ENCODE measurements around the gene SLC2A3. TPM values are rescaled to one million over a fixed set of nuclear protein-coding genes. Genes with fewer than 3 reads are reported as not detected.
"Not testable (repeated sequence)": the region's sequence is repeated elsewhere in the genome, so short reads cannot be mapped to it uniquely, and the experiment has no call there.

The SLC2A3 gene
- total RNA-seq, 1 experiment from 2014 or later, result 717 TPM

- ATAC-seq (no peak), DNase-seq (ENCODE audit: low spot score) (no peak)
- Mint-ChIP-seq H3K4me3 (no peak overlapping the region), H3K9me3 (no peaks in the 10 kb centered on the region), H3K27me3 (ENCODE audit: low read depth) (no peaks in the 10 kb centered on the region), H3K36me3 (peaks cover 48% of the 10 kb centered on the region), H3K4me1 (peaks cover 59% of the 10 kb centered on the region), H3K27ac (peak overlapping the region; percentile 97)
- TF ChIP-seq NR3C1 (CRISPR knock-in tag; conservative IDR thresholded peaks at IDR 0.05; ENCODE audit: low read depth), result no peak
- TF ChIP-seq ZNF671 (CRISPR knock-in tag; IDR thresholded peaks at IDR 0.05), result no peak
- no peak for TF ChIP-seq FOXP1 (CRISPR knock-in tag; IDR thresholded peaks at IDR 0.05; ENCODE audit: borderline replicate concordance)
- no peak for TF ChIP-seq TEAD1 (CRISPR knock-in tag; IDR thresholded peaks at IDR 0.05)
- no peak for TF ChIP-seq ZNF281 (CRISPR knock-in tag; IDR thresholded peaks at IDR 0.05)
- 0 out of 2 replicates have a peak, but pooled peaks have one; percentile 21 for TF ChIP-seq ZNF232 (CRISPR knock-in tag; IDR thresholded peaks at IDR 0.05)
- peak; percentile 64 for TF ChIP-seq ZMAT4 (CRISPR knock-in tag; IDR thresholded peaks at IDR 0.05)
- TF ChIP-seq GTF2I (CRISPR knock-in tag; conservative IDR thresholded peaks at IDR 0.05), result no peak
- CTCF ChIA-PET, result interaction anchor here (0.6 to 2.9 kb wide), 6 partner anchors 16 to 272 kb away, joined by 3 to 17 read pairs (median 3); no protein-coding TSS in a partner anchor
- POLR2A ChIA-PET, result interaction anchor here (0.6 to 1.5 kb wide), 4 partner anchors 11 to 57 kb away, joined by 4 to 8 read pairs (median 4); no protein-coding TSS in a partner anchor
These were observed 18.4 kb downstream of the SLC2A3 start for GRCh38 chr12:7917392-7918267.

GRCh38 chr12:7916936-7917335 is 19.1 kb downstream of the SLC2A3 start:
- Mint-ChIP-seq H3K36me3 (peaks cover 41% of the 10 kb centered on the region), H3K4me3 (no peak overlapping the region), H3K9me3 (no peaks in the 10 kb centered on the region), H3K27ac (peak overlapping the region; percentile 97), H3K4me1 (peaks cover 53% of the 10 kb centered on the region), H3K27me3 (ENCODE audit: low read depth) (no peaks in the 10 kb centered on the region)
- CTCF ChIA-PET, result interaction anchor here (0.6 to 1.7 kb wide), 6 partner anchors 11 to 271 kb away, joined by 3 to 9 read pairs (median 4); no protein-coding TSS in a partner anchor
- TF ChIP-seq TEAD1 (CRISPR knock-in tag; IDR thresholded peaks at IDR 0.05), result no peak
- TF ChIP-seq ZBTB21 (CRISPR knock-in tag; IDR thresholded peaks at IDR 0.05; ENCODE audit: borderline replicate concordance), result 0 out of 2 replicates have a peak, but pooled peaks have one; percentile 22
- TF ChIP-seq SMAD4 (CRISPR knock-in tag; IDR thresholded peaks at IDR 0.05), result no peak
- peak; percentile 92 for TF ChIP-seq ZMAT4 (CRISPR knock-in tag; IDR thresholded peaks at IDR 0.05)
- TF ChIP-seq ZNF416 (CRISPR knock-in tag; IDR thresholded peaks at IDR 0.05), result 0 out of 2 replicates have a peak, but pooled peaks have one; percentile 34
- POLR2A ChIA-PET, result interaction anchor here (0.9 to 1.5 kb wide), 3 partner anchors 10 to 56 kb away, joined by 4 to 8 read pairs (median 4); no protein-coding TSS in a partner anchor
- no peak for DNase-seq (ENCODE audit: low spot score)
- ATAC-seq, result peak; percentile 54

- Mint-ChIP-seq H3K4me1 (peaks cover 44% of the 10 kb centered on the region), H3K27ac (peak overlapping the region; percentile 97), H3K27me3 (ENCODE audit: low read depth) (no peaks in the 10 kb centered on the region), H3K9me3 (no peaks in the 10 kb centered on the region), H3K4me3 (no peak overlapping the region), H3K36me3 (peaks cover 30% of the 10 kb centered on the region)
- ChIA-PET POLR2A (interaction anchor here (1.5 kb wide), 1 partner anchor 9 kb away, joined by 8 read pairs; no protein-coding TSS in a partner anchor), CTCF (interaction anchor here (0.7 to 1.7 kb wide), 5 partner anchors 10 to 130 kb away, joined by 3 to 9 read pairs (median 5); no protein-coding TSS in a partner anchor)
- DNase-seq (ENCODE audit: low spot score) (peak; percentile 25), ATAC-seq (peak; percentile 56)
- TF ChIP-seq HMGA2 (CRISPR knock-in tag; IDR thresholded peaks at IDR 0.05) (no peak), JAZF1 (CRISPR knock-in tag; IDR thresholded peaks at IDR 0.05) (no peak), GTF2I (CRISPR knock-in tag; conservative IDR thresholded peaks at IDR 0.05) (no peak), ZMAT4 (CRISPR knock-in tag; IDR thresholded peaks at IDR 0.05) (0 out of 2 replicates have a peak, but pooled peaks have one; percentile 44), PRDM15 (CRISPR knock-in tag; IDR thresholded peaks at IDR 0.05) (peak; percentile 93), FOXP1 (CRISPR knock-in tag; IDR thresholded peaks at IDR 0.05; ENCODE audit: borderline replicate concordance) (0 out of 2 replicates have a peak, but pooled peaks have one; percentile 41)
These were observed 20.2 kb downstream of the SLC2A3 start for GRCh38 chr12:7915661-7916403.

- POLR2A ChIA-PET, result interaction anchor here (2.4 kb wide), 1 partner anchor 26 kb away, joined by 13 read pairs; the partner anchor contains the start of gene SLC2A3
- CTCF ChIA-PET, result interaction anchor here (0.9 kb wide), 1 partner anchor 50 kb away, joined by 3 read pairs; no protein-coding TSS in a partner anchor
These were observed 25.9 kb downstream of the SLC2A3 start for GRCh38 chr12:7910106-7910505.

More at GRCh38 chr12:7910106-7910505, 25.9 kb downstream of the SLC2A3 start:
- not testable (repeated sequence) for ATAC-seq; H3K9me3 Mint-ChIP-seq; H3K27me3 Mint-ChIP-seq (ENCODE audit: low read depth); DNase-seq (ENCODE audit: low spot score); H3K4me3 Mint-ChIP-seq; H3K36me3 Mint-ChIP-seq
- Mint-ChIP-seq H3K4me1 (peaks cover 43% of the 10 kb centered on the region), H3K27ac (peak overlapping the region; percentile 88)

Measured in WTC11 (cell line).